GM19023 (cell line): ENCODE results near the gene ZFP2.

Experiments
- ATAC-seq: cut with Tn5 transposase; IDR thresholded peaks from one replicate; pipeline ENCODE4 v1.9.1; 2021; ENCODE audit warnings: mild to moderate bottlenecking, moderate library complexity; ENCODE audit not compliant: unreplicated experiment

The ZFP2 gene

DNA sequence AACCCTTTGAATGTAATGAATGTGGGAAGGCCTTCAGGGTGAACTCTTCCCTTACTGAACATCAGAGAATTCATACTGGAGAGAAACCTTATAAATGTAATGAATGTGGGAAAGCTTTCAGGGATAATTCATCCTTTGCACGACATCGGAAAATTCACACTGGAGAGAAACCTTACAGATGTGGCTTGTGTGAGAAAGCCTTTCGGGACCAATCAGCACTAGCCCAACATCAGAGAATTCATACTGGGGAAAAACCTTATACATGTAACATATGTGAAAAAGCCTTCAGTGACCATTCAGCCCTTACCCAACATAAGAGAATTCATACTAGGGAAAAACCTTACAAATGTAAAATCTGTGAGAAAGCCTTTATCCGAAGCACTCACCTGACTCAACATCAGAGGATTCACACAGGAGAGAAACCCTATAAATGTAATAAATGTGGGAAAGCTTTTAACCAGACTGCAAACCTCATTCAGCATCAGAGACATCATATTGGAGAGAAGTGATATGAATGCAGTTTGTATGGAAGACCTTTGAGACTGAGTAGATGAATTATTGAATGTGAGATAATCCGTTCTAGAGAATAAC is 69.8 kb downstream of the ZFP2 start:
- no peak for ATAC-seq

DNA sequence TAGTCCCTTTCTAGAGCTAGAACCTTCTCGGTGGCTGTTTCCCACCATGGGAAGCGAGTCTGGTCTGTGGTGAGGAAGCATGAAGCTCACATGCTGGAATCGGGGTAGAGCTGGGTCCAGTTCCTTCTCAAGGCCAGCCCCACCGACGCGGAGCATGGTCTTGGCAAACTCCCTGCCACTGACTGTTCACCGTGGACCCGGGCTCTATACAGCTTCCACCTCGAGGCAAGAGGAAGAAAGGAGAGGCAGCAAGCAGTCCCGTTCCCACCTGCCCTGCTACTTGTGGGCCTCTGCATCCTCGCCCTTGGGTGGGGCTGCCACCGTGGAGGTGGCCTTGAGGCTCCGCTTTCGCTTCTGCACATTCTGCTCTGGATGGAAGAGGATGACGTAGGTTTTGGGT is 85.7 kb downstream of the ZFP2 start:
- no peak for ATAC-seq
